ENCODE results near the gene SUSD1.

Gene SUSD1

DNA sequence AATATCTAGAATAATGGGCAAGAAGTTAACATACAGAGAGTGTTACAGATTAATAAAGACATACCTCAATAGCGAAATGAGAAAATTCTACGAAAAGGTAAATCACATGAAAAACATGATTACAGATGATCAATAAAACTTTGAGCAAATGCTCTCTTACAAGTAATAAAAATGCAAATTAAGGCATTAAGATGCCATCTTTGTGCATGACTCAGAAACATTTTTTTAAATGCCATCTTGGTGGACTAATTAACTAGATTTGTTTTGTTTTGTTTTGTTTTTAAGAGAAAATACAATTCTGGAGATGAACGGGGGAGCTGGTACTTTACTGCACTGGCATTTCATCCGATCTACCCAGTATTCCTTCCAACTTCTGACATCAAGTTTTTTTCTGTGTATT is 130.2 kb downstream of the SUSD1 start:
- TF ChIP-seq CTCF (IDR thresholded peaks at IDR 0.05; ENCODE audit: low read depth, low read length): no peak

DNA sequence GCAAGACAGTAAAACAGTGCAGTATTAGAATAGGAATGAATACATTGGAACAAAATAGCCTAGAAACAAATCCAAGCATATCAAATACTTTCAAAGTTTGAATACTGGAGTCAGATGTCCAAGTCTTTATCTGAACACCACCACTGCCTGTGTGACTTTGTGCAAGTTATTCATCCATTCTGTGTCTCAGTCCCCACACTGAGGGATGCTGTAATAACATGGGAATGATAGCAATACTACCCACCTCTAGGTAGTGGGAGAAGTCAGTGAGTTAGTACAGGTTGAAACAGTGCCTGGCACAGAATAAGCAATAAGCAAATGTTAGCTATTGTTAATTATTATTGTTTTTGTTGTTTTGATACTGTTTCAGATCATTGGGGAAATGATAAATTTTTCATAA is 130.9 kb downstream of the SUSD1 start:
- Histone ChIP-seq H3K4me1 (peaks cover 5% of the 10 kb centered on the region), H3K27me3 (no peaks in the 10 kb centered on the region; the same call in 1 of the 2 replicates), H3K36me3 (no peaks in the 10 kb centered on the region), H3K4me3 (ENCODE audit: low read depth, low read length) (no peak overlapping the region), H3K9me3 (no peaks in the 10 kb centered on the region)
- TF ChIP-seq CTCF (IDR thresholded peaks at IDR 0.05; ENCODE audit: low read depth, low read length): no peak
- no peak for DNase-seq

More for the DNA sequence above, 130.2 kb downstream of the SUSD1 start:
- no peaks in the 10 kb centered on the region for H3K36me3 ChIP-seq
- H3K9me3 ChIP-seq: no peaks in the 10 kb centered on the region
- no peak overlapping the region for H3K4me3 ChIP-seq (ENCODE audit: low read depth, low read length)
- peaks cover 8% of the 10 kb centered on the region for H3K4me1 ChIP-seq
- DNase-seq: no peak
- H3K27me3 ChIP-seq: no peaks in the 10 kb centered on the region; the same call in 1 of the 2 replicates

- no peaks in the 10 kb centered on the region for H3K36me3 ChIP-seq
- no peak overlapping the region for H3K4me3 ChIP-seq (ENCODE audit: low read depth, low read length)
- TF ChIP-seq CTCF (IDR thresholded peaks at IDR 0.05; ENCODE audit: low read depth, low read length): no peak
- H3K27me3 ChIP-seq: no peaks in the 10 kb centered on the region; the same call in 1 of the 2 replicates
- H3K4me1 ChIP-seq: no peaks in the 10 kb centered on the region
- no peaks in the 10 kb centered on the region for H3K9me3 ChIP-seq
- DNase-seq: no peak
These were observed 131.7 kb downstream of the SUSD1 start for GRCh38 chr9:112043423-112043822.

- Histone ChIP-seq H3K4me1 (no peaks in the 10 kb centered on the region), H3K9me3 (no peaks in the 10 kb centered on the region), H3K4me3 (ENCODE audit: low read depth, low read length) (no peak overlapping the region), H3K36me3 (no peaks in the 10 kb centered on the region), H3K27me3 (no peaks in the 10 kb centered on the region; the same call in 1 of the 2 replicates)
- TF ChIP-seq CTCF (IDR thresholded peaks at IDR 0.05; ENCODE audit: low read depth, low read length): no peak
- no peak for DNase-seq
These were observed 132.3 kb downstream of the SUSD1 start for GRCh38 chr9:112042769-112043168.

DNA sequence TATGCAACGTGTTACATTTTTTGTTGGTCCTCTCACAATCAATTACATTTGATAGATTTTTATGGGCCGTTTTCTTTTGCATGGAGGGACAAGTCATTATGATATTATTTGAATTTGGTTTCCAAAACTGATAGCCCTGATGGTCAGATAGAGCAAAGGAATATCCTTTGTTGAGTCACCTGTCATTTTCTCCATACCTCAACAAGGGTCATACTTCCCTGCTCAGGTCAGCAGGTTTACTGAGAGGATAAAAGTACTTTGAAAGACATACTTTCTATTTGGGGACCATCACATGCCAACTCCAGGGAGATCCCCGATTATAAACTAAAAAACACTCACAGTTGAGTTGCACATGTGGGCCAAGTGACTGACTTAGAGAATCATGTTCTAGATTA is 132.9 kb downstream of the SUSD1 start:
- no peak for TF ChIP-seq CTCF (IDR thresholded peaks at IDR 0.05; ENCODE audit: low read depth, low read length)
- no peaks in the 10 kb centered on the region for H3K4me1 ChIP-seq
- no peaks in the 10 kb centered on the region for H3K36me3 ChIP-seq
- no peaks in the 10 kb centered on the region; the same call in 1 of the 2 replicates for H3K27me3 ChIP-seq
- H3K9me3 ChIP-seq: no peaks in the 10 kb centered on the region
- no peak overlapping the region for H3K4me3 ChIP-seq (ENCODE audit: low read depth, low read length)
- no peak for DNase-seq

DNA sequence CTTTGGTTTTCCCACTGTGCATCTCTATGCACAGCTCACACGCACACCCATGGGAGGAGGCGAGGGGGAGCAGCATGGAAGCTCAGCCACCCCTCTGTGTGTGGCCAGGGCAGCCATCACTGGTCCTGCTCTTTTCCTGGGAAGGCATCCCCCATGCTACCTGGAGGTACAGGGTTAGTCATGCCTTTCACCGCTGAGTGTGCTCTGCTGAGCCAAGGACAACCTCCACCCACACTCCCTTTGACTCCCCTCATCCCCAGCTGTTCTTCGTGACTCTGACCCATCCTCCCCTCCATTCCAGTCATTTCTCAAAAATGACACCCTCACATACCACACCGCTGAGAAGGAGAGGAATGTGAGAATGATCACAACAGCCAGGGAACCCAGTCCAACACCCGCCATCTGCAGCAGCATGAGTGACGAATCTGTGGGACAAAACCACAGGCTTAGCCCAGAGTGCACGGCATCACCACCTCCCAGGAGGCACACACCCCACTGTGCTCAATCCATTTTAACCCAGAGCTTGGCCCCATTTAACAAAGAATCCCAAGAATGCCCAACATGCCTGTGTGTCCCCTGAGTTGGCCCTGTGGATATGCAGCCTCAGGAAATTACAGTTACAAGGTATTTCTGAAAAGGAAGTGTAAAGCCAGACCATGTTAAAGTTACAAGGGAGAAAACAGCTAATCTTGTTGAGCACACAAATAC is 133.4 kb downstream of the SUSD1 start:
- Histone ChIP-seq H3K27me3 (no peaks in the 10 kb centered on the region; the same call in 1 of the 2 replicates), H3K36me3 (no peaks in the 10 kb centered on the region), H3K4me3 (ENCODE audit: low read depth, low read length) (no peak overlapping the region), H3K4me1 (no peaks in the 10 kb centered on the region), H3K9me3 (no peaks in the 10 kb centered on the region)
- DNase-seq: no peak
- TF ChIP-seq CTCF (IDR thresholded peaks at IDR 0.05; ENCODE audit: low read depth, low read length): no peak
